H54 (cell line): ENCODE measurements around the gene CSTB.

ENCODE experiments used
- DNase-seq: peaks from one replicate; pipeline ENCODE4 v3.0.0; 2011; ENCODE audit warnings: low spot score, mixed read lengths; ENCODE audit not compliant: insufficient read length
- FAIRE-seq: peaks from 3 replicates; lab custom pipeline; 2011; peaks lifted over from hg19 to GRCh38; lab: Jason Lieb, UNC
- POLR2A ChIP-seq: IDR thresholded peaks from 2 replicates; pipeline ENCODE4 v1.6.1; 2011; ENCODE audit warnings: low read depth, mild to moderate bottlenecking, low read length

CSTB gene

DNA sequence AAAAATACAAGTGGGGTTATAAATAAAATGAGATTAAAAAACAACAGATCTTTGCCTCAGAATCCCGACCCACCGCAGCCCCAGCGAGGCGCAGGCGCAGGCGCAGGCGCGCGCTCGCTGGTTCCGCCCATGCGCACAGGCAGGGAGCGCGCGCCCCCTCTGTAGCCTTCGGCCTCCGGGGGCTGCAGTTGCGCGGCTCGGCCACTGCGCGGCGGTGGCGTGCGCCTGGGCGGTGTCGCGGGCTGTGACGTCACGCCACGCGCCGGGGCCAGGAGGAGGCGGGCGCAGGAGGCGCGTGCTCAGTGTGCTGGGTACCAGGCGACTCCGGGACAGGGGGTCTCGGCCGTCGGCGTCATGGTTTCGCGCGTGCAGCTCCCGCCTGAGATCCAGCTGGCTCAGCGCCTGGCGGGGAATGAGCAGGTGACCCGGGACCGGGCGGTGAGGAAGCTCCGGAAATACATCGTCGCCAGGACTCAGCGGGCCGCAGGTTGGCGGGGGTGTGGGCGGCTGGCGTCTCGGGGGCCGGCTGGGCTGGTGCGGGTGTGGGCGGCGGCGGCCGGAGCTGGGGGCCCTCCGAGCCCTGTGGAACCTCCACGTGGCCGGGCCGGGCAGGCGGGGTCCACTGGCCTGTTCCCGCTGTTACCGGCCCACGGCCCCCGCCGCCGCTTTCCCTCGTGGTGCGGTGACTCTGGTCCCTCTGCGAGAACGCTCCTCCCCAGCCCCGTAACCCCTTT lies 13.3 kb upstream of the CSTB start, which contains the start of gene RRP1:
TSS of gene RRP1 (plus strand) at position 302 of the 734 bp plus-strand sequence. CDS start at position 355, 53 bp downstream.
- DNase-seq (peak; percentile 95), FAIRE-seq (no peak)

DNA sequence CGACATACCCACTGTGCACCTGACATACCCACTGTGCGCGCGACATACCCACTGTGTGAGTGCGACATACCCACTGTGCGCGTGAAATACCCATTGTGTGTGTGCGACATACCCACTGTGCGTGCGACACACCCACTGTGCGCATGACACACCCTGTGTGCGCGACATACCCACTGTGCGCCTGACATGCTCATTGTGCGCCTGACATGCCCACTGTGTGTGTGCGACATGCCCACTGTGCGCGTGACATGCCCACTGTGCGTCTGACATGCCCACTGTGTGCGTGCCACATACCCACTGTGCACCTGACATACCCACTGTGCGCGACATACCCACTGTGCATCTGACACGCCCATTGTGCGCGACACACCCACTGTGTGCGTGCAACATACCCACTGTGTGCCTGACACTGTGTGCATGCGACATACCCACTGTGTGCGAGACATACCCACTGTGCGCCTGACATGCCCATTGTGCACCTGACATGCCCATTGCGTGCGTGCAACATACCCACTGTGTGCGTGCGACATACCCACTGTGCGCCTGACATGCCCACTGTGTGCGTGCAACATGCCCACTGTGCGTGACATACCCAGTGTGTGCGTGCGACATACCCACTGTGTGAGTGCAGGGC lies 10.8 kb upstream of the CSTB start:
- DNase-seq, result no peak
- no peak for FAIRE-seq
- TF ChIP-seq POLR2A, result no peak

More for the DNA sequence above, 13.3 kb upstream of the CSTB start, which contains the start of gene RRP1:
- peak; percentile 94 for TF ChIP-seq POLR2A

DNA sequence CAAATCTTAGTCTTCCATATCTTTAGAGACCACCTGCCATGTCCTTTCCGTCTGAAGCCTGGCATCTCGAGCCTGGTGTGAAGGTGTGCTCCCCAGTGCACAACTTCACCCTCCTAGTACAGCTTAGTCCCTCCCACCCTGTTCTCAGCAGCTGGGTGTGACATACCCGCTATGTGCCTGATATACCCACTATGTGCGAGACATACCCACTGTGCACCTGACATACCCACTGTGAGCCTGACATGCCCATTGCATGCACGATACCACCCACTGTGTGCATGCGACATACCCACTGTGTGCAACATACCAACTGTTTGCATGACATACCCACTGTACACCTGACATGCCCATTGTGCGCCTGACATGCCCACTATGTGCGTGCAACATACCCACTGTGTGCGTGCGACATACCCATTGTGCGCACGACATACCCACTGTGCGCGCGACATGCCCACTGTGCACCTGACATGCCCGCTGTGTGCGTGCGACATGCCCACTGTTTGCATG lies 10.2 kb upstream of the CSTB start:
- no peak for TF ChIP-seq POLR2A
- no peak for DNase-seq
- FAIRE-seq, result no peak

GRCh38 chr21:43785134-43785533 lies 9.0 kb upstream of the CSTB start:
- FAIRE-seq (no peak), DNase-seq (no peak)
- no peak for TF ChIP-seq POLR2A

DNA sequence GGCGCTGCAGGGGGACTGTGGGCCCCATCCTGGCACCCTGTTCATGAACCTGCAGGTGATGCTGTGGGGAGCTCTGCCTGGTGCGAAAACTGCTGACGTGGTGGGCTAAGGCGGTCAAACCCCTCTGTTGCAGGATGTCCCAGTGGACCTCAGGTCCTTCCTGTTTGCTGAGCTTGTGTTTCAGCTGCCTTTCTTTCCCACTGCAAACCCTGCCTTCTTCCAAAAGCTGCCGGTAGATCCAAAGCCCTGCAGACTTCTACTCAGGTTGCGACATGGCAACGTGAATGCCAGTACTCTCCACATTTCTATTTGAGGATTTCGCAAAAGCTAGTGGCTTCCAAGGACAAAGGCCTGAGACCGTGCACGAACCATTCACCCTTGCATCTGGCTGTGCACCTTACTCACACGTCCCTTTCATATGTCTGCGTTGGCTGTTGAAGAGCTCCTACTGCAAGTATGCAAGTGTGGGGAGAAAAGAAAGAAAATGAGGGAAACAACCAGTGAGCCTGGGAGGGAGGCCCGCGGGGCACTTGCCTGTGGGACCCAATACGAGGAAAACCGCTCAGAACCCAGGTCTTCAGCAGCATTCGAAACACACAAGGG lies 7.1 kb upstream of the CSTB start:
- DNase-seq (no peak), FAIRE-seq (no peak)
- TF ChIP-seq POLR2A, result no peak

- FAIRE-seq (no peak), DNase-seq (no peak)
- TF ChIP-seq POLR2A, result no peak
These were observed 6.5 kb upstream of the CSTB start for GRCh38 chr21:43782431-43783097.

DNA sequence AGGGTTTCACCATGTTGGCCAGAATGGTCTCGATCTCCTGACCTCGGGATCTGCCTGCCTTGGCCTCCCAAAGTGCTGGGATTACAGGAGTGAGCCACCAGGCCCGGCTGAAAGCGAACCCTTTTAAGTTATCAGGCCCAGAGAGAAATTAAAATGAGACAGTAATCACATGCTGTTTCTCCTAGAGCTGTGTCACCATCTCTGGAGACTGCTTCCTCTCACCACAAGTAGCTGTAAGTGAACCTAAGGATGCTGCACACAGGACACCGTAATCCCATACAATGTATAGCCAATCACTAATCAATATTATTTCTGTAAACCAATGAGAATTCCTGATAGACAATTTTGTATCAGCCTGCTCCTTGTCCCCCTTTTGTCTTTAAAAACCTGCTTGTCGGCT lies 5.7 kb upstream of the CSTB start:
- TF ChIP-seq POLR2A, result no peak
- no peak for DNase-seq

GRCh38 chr21:43779660-43780059 lies 3.6 kb upstream of the CSTB start:
- TF ChIP-seq POLR2A, result no peak
- DNase-seq (no peak), FAIRE-seq (no peak)

More for the DNA sequence above, 5.7 kb upstream of the CSTB start:
- FAIRE-seq, result no peak

DNA sequence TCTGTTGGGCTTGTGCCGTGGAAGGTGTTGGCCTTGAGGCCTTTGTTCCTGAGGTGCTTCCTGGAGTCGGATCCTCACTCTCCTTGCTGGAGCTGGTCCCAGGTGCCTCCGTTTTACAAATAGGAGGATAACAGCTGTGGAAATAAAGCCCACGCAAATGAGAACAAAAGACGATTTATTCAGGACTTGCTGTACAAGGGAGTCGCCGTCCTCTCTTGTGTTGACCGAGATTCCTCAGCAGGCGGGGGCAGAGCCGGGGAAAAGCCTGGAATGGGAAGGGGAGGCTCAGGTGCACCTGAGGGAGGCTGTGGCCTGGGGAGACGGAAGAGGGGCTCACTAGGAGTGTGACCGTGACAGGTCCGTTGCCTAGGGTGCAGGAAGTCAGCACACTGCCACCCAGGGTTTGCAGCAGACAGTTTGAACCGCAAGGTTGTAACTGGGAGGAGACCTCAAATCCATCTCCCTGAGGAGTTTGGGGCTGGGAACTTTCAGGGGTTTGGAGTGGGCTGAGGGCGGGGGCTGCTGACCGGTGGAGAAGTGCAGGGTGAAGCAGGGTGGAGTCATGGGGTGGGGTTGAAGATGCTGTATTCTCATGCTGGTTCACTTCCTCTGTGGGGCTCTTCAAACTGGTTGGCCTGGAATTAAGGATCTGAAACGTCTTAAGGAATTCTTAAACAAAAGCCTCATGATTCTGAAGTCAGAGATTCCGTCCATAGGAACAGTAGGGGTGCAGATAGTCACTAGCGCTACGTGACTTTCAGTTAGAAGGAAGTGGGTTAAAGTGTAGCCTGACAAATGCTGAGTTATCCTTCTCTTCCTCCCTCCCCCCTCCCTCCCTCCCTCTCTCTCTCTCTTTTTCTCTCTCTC lies 2.6 kb upstream of the CSTB start:
- TF ChIP-seq POLR2A, result 0 out of 2 replicates have a peak, but pooled peaks have one; percentile 23
- FAIRE-seq, result no peak
- peak; percentile 91 for DNase-seq

- DNase-seq, result no peak
- no peak for TF ChIP-seq POLR2A
- FAIRE-seq, result no peak
These were observed 1.8 kb upstream of the CSTB start for GRCh38 chr21:43777953-43778352.

DNA sequence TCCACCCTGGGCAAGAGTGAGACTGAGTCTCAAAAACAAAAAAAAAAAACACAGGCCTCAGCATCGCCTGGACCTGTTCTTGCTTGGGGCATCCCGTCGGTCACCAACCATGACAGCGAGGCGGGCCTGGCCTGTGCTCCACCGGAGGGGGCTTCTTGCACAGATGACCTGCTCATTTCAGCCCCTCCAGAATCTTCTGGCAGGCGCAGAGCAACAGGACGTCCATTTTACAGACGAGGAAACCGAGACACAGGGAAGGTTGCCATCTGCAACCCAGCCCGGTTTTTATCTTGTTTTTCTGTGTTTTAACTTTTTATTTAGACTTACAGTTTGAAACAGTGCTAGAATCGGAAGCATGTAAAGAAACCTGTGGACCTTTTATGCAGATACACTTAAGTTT lies 918 bp downstream of the CSTB start:
- DNase-seq, result no peak
- no peak for TF ChIP-seq POLR2A
- FAIRE-seq, result no peak

DNA sequence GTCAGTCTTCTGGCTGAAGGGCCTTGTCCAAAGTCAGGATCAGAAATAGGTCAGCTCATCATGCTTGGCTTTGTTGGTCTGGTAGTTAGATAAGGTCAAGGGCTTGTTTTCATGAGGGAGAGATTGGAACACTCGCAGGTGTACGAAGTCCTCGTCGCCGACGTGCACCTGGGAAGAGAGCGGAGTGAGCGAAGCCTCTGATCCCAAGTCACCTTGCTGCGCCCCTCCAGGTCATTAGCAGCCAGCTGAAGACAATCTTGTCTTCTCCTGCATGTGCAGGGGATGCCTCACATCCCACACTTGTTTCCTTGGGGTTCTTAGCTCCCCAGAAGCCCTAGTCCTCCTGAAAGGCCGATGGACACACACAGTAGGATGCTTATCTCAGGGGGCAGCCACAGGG lies 1.9 kb downstream of the CSTB start:
- no peak for TF ChIP-seq POLR2A
- no peak for DNase-seq
- FAIRE-seq, result no peak

DNA sequence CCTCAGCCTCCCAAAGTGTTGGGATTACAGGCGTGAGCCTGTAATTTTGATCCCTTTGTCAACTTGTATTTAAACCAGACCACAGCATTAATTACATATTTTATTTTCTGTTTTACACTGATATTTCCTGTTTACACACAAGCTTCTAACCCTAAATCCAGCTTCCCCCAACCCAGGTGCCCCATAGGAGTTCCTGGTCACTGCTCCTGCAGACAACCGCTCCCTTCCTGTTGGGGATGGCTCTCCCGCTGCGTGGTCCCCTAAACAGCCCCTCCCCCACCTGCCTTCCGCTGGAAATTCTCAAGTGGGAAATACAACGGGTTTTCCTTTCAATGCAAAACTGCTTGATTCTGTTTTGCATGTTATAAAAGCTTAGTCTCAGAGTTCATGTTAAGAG lies 3.7 kb downstream of the CSTB start:
- TF ChIP-seq POLR2A, result no peak
- DNase-seq (no peak), FAIRE-seq (no peak)
